Epidermal melanocyte (primary cell): ENCODE data around the gene NECTIN3.

Experiments used
- DNase-seq: peaks from one replicate; pipeline ENCODE4 v3.0.0; 2011; ENCODE audit warnings: low spot score; ENCODE audit not compliant: insufficient read length

NECTIN3 gene

GRCh38 chr3:111081008-111081545 lies 9.5 kb downstream of the NECTIN3 start:
- DNase-seq: no peak

GRCh38 chr3:111084911-111085310 lies 13.3 kb downstream of the NECTIN3 start:
- DNase-seq: no peak

DNA sequence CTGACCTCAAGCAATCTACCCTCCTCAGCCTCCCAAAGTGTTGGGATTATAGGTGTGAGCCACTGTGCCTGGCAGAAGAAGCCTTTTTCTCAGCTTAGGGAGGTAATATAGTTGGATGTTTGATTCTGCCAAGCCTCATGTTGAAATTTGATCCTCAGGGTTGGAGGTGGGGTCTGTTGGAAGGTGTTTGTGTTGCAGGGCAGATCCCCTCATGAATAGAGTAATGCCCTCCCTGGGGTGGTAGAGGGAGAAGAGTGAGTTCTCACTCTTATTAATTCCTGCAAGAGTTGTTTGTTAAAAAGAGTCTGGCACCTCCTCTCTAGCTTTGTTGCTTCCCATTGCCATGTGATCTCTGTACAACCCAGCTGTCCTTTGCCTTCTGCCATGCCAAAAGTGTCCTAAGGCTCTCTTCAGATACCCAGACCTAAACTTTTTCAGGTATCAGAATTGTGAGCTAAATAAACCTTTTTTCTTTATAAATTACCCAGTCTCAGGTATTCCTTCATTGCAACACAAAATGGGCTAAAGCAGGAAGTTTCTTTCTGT lies 16.4 kb downstream of the NECTIN3 start:
- no peak for DNase-seq

DNA sequence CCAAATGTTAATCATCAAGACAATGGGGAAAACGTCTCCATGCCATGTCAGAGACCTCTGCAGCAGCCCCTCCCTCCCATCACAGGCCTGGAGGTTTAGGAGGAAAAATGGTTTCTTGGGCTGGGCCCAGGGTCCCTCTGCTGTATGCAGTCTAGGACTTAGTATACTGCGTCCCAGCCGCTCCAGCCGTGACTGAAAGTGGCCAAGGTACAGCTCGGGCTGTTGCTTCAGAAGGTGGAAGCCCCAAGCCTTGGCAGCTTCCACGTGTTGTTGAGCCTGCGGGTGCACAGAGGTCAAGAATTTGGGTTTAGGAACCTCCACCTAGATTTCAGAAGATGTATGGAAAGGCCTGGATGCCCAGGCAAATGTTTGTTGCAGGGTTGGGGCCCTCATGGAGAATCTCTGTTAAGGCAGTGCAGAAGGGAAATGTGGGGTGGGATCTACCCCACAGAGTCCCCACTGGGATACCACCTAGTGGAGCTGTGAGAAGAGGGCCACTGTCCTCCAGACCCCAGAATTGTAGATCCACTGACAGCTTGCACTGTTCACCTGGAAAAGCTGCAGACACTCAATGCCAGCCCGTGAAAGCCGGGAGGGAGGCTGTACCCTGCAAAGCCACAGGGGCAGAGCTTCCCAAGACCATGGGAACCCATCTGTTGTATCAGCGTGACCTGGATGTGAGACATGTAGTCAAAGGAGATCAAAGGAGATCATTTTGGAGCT lies 25.0 kb downstream of the NECTIN3 start:
- DNase-seq: no peak

DNA sequence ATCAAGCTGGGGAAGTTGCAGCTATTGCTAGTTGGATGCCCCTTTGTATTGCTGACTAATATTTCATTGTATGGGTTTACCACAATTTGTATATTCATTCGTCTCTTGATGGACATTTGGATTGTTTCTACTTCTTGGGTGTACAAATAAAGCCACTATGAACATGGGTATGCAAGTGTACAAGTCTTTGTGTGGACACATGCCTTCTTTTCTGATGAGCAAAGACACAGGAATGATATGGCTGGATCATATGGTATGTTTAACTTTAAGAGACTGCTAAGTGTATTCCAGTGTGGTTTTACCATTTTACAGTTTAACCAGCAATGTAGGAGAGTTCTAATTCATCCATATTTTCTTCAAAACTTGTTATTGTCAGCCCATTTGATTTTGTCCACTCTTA lies 32.2 kb downstream of the NECTIN3 start:
- DNase-seq: no peak

- DNase-seq: no peak
These were observed 35.5 kb downstream of the NECTIN3 start for GRCh38 chr3:111106993-111107661.

- DNase-seq: no peak
These were observed 36.0 kb downstream of the NECTIN3 start for GRCh38 chr3:111107662-111108035.

GRCh38 chr3:111112913-111113312 lies 41.3 kb downstream of the NECTIN3 start:
- no peak for DNase-seq

DNA sequence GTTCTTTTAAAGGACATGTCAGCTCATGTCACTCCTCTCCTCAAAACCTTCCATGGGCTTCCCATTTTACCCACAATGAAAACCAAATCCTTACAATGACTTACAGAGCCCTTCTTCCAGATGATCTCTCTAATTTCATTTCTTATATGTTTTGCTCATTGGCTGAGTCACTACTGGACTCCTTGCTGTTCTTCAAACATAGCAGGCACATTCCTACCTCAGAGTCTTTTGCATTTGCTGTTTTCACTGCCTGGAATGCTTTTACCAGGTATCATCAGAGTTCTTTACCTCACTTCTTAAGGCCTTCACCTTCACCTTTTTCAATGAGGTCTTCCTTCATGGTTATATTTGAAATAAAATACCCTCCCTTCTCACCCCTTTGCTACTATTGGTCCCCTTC lies 57.3 kb downstream of the NECTIN3 start:
- no peak for DNase-seq

- no peak for DNase-seq
These were observed 59.2 kb downstream of the NECTIN3 start for GRCh38 chr3:111130827-111131226.

DNA sequence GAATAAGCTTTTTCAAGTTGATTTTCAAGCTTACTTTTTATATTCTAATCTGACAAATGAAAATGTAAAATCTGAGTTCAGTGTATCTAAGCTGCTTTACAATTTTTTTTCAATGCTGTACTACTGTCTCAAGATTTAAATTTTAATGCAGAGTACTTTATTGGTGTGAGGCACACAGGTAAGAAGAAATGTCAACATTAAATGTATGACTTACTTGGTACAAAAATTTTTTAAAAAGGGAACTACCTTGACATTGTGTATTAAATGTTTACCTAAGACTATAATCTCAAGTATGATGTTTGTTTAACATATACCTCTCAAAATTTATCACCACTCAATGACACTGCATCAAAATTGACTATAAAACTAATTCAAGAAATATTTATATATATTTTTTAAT lies 62.7 kb downstream of the NECTIN3 start:
- no peak for DNase-seq

- DNase-seq: no peak
These were observed 79.8 kb downstream of the NECTIN3 start for GRCh38 chr3:111151438-111151837.

- no peak for DNase-seq
These were observed 80.9 kb downstream of the NECTIN3 start for GRCh38 chr3:111152496-111152895.

- DNase-seq: no peak
These were observed 84.9 kb downstream of the NECTIN3 start for GRCh38 chr3:111156517-111156916.

DNA sequence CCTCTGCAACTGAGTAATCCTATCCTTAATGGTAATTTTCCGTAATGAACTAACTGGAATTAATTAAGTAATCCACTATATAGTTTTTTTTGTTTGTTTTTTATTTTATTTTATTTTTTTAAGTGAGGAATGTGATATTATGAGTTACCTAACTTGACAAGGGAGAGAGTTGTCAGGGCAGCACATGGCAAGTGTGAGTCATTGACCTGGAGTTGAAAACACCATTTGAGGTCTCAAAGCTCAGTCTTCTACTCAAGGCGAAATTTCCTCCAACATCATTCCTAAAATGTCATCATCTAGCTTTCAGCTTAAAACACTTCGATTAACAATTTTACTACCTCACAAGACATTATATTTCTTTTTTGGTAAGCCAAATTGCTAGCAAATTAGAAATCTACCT lies 87.8 kb downstream of the NECTIN3 start:
- no peak for DNase-seq

- no peak for DNase-seq
These were observed 93.0 kb downstream of the NECTIN3 start for GRCh38 chr3:111164621-111165020.

GRCh38 chr3:111165411-111165810 lies 93.8 kb downstream of the NECTIN3 start:
- DNase-seq: no peak

DNA sequence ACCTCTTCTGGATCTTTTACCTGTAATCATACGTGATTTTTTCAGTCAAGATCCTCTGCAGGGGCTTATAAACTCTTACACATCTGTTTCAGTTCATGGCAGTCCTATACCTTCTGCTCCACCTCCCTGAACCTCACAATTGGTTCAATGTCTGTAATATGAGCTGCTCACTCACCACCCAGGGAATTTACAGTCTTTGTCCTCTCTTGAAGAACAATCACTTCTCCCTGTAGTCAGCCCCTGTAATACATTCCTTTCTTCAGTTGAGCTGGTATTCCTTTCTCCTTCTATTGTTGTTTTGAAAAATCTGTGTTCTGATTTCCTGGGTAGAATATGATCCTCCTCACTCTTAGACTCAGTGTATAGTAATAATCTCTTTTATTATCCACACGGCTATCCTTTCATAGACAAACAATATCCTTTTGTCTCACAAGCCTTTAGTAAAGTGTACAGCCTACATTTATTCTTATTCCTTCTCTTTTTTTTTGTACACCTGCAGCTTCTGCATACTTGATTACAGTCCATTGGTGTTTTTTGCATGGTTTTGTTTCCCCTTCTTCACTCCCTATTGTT lies 101.8 kb downstream of the NECTIN3 start:
- DNase-seq: no peak

DNA sequence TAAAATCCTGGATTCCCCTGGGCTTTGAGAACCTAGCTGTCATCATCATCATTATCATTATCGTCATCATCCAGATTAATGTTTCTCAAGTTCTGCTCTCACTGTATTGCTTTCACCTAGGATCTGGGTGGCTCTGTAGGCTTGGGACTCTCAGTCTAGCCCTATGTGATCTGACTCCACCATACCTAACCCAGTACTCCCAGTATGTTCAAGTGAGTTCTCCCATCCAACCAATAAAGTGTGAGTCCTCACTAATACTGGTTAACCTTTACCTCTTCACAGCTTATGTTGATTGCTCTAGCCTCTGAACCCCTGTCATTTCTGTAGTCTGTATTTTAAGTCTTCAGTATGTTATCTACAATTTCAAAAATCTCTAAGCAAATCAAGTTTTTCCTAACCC lies 102.3 kb downstream of the NECTIN3 start:
- DNase-seq: no peak

- DNase-seq: no peak
These were observed 118.9 kb downstream of the NECTIN3 start for GRCh38 chr3:111190518-111190917.

GRCh38 chr3:111193472-111193871 lies 121.9 kb downstream of the NECTIN3 start:
- no peak for DNase-seq

DNA sequence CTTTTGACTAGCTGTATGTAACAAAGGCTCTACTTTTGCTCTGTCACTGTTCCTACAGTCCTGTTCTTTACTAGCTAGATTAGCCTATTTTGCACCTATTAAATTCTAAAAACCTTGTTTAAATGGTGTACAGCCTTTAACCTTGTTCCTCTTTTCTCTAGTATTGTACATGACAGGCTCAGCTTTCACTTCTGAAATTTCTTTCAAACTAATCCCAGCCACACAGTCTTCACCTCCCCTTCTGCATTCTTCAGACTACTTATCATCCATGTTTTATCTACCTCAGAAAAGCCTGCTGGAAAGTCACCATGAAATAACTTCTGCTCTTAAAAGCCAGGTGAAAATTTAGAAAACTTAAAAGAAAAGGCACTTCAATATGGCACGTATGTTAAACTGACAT lies 122.4 kb downstream of the NECTIN3 start:
- DNase-seq: no peak
